ENCODE data around the gene MTREX. TPM values are rescaled to one million over a fixed set of nuclear protein-coding genes. Genes with fewer than 3 reads are reported as not detected.

Gene MTREX
- total and polyA plus RNA-seq, 10 of the 15 experiments (the other 5 are each of a cell fraction or from before 2014, with no cell fraction given), result 20.1 to 102 (median 49.0) TPM

DNA sequence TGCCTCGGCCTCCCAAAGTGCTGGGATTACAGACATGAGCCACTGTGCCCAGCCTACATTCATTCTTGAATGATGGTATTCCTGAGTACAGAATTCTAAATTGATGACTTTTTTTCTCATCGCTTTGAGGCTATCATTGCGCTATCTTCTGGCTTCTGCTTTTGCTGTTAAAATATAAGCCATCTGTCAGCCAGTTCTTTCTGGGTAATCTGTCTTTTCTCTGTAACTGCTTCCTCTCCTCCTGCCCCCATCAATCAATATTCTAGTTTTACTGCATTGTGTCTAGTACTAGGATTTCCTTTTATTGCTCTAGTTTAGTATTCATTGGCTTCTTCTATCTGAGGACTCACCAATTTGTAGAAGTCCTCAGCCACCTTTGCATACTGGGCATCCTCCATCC is 138.0 kb downstream of the MTREX start:
- Histone ChIP-seq H3K4me1 (ENCODE audit: control insufficient read depth, insufficient read depth, low read length) (no peaks in the 10 kb centered on the region), H2AFZ (ENCODE audit: control insufficient read depth, low read depth, low read length) (no peak overlapping the region), H3K36me3 (ENCODE audit: control insufficient read depth in 2 of 2, insufficient read depth in 2 of 2, low read length in 1 of 2) (no peaks in the 10 kb centered on the region), H3K79me2 (ENCODE audit: control insufficient read depth, insufficient read depth, low read length) (no peaks in the 10 kb centered on the region), H3K27ac (ENCODE audit: control insufficient read depth, insufficient read depth) (no peak overlapping the region), H4K20me1 (ENCODE audit: control insufficient read depth, insufficient read depth) (no peaks in the 10 kb centered on the region), H3K9me3 (replicated peaks; ENCODE audit: control insufficient read depth, insufficient read depth, low read length) (no peaks in the 10 kb centered on the region), H3K9ac (ENCODE audit: control insufficient read depth, insufficient read depth, low read length) (no peak overlapping the region), H3K4me3 (no peak overlapping the region), H3K4me2 (ENCODE audit: control insufficient read depth, insufficient read depth) (no peak overlapping the region), H3K27me3 (replicated peaks in 1 of 2; ENCODE audit: control insufficient read depth in 2 of 2, insufficient read depth in 2 of 2, low read length in 1 of 2) (no peaks in the 10 kb centered on the region)
- in situ Hi-C loops (cut with MboI), result no loop called here
- SMC1A ChIA-PET (ENCODE audit: uncharacterized antibody, unreplicated experiment), result no interaction called here
- CTCF ChIA-PET, result interaction anchor here (0.6 kb wide), 1 partner anchor 204 kb away, joined by 3 read pairs; no protein-coding TSS in a partner anchor
- DNase-seq (ENCODE audit: low read depth, low spot score) (no peak), FAIRE-seq (no peak), ATAC-seq (no peak)
- POLR2A ChIA-PET, result interaction anchor here (0.6 kb wide), 1 partner anchor 27 kb away, joined by 6 read pairs; no protein-coding TSS in a partner anchor
- intact Hi-C loops (cut with micrococcal nuclease; ENCODE audit: unreplicated experiment), result no loop called here
- no TSS peak for BruUV-seq (replicated peaks)
- WGBS (ENCODE audit: insufficient coverage, insufficient replicate concordance, low lambda C conversion rate, missing lambda C conversion rate), result 87% methylated on average over 3 of the region's 3 CpGs
- RAD21 ChIA-PET (ENCODE audit: unreplicated experiment), result no interaction called here
- TF ChIP-seq ZBED1 (IDR thresholded peaks at IDR 0.05; ENCODE audit: borderline replicate concordance) (no peak), MXI1 (IDR thresholded peaks at IDR 0.05; ENCODE audit: low read depth, low read length) (no peak), EGR1 (IDR thresholded peaks at IDR 0.05; ENCODE audit: borderline replicate concordance in 1 of 2, low read depth in 2 of 2, low read length in 2 of 2) (no peak), EED (IDR thresholded peaks at IDR 0.05; ENCODE audit: low read depth) (no peak), POLR2AphosphoS5 (IDR thresholded peaks at IDR 0.05; ENCODE audit: low read length) (no peak), RFX5 (IDR thresholded peaks at IDR 0.05; ENCODE audit: low read depth, low read length) (no peak), YBX1 (IDR thresholded peaks at IDR 0.05) (no peak), ESRRA (IDR thresholded peaks at IDR 0.05; ENCODE audit: low read length) (no peak), KLF5 (IDR thresholded peaks at IDR 0.05; ENCODE audit: partially characterized antibody) (no peak)
- TF ChIP-seq, protein P1, sequence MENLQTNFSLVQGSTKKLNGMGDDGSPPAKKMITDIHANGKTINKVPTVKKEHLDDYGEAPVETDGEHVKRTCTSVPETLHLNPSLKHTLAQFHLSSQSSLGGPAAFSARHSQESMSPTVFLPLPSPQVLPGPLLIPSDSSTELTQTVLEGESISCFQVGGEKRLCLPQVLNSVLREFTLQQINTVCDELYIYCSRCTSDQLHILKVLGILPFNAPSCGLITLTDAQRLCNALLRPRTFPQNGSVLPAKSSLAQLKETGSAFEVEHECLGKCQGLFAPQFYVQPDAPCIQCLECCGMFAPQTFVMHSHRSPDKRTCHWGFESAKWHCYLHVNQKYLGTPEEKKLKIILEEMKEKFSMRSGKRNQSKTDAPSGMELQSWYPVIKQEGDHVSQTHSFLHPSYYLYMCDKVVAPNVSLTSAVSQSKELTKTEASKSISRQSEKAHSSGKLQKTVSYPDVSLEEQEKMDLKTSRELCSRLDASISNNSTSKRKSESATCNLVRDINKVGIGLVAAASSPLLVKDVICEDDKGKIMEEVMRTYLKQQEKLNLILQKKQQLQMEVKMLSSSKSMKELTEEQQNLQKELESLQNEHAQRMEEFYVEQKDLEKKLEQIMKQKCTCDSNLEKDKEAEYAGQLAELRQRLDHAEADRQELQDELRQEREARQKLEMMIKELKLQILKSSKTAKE (IDR thresholded peaks at IDR 0.05; ENCODE audit: low read depth, poor library complexity, severe bottlenecking), result no peak
- TF ChIP-seq, protein P2, sequence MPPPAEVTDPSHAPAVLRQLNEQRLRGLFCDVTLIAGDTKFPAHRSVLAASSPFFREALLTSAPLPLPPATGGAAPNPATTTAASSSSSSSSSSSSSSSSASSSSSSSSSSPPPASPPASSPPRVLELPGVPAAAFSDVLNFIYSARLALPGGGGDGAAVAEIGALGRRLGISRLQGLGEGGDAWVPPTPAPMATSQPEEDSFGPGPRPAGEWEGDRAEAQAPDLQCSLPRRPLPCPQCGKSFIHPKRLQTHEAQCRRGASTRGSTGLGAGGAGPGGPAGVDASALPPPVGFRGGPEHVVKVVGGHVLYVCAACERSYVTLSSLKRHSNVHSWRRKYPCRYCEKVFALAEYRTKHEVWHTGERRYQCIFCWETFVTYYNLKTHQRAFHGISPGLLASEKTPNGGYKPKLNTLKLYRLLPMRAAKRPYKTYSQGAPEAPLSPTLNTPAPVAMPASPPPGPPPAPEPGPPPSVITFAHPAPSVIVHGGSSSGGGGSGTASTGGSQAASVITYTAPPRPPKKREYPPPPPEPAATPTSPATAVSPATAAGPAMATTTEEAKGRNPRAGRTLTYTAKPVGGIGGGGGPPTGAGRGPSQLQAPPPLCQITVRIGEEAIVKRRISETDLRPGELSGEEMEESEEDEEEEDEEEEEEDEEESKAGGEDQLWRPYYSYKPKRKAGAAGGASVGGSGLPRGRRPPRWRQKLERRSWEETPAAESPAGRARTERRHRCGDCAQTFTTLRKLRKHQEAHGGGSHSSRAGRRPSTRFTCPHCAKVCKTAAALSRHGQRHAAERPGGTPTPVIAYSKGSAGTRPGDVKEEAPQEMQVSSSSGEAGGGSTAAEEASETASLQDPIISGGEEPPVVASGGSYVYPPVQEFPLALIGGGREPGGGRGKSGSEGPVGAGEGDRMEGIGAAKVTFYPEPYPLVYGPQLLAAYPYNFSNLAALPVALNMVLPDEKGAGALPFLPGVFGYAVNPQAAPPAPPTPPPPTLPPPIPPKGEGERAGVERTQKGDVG (CRISPR knock-in tag; IDR thresholded peaks at IDR 0.05), result no peak
- TF ChIP-seq, protein P3, sequence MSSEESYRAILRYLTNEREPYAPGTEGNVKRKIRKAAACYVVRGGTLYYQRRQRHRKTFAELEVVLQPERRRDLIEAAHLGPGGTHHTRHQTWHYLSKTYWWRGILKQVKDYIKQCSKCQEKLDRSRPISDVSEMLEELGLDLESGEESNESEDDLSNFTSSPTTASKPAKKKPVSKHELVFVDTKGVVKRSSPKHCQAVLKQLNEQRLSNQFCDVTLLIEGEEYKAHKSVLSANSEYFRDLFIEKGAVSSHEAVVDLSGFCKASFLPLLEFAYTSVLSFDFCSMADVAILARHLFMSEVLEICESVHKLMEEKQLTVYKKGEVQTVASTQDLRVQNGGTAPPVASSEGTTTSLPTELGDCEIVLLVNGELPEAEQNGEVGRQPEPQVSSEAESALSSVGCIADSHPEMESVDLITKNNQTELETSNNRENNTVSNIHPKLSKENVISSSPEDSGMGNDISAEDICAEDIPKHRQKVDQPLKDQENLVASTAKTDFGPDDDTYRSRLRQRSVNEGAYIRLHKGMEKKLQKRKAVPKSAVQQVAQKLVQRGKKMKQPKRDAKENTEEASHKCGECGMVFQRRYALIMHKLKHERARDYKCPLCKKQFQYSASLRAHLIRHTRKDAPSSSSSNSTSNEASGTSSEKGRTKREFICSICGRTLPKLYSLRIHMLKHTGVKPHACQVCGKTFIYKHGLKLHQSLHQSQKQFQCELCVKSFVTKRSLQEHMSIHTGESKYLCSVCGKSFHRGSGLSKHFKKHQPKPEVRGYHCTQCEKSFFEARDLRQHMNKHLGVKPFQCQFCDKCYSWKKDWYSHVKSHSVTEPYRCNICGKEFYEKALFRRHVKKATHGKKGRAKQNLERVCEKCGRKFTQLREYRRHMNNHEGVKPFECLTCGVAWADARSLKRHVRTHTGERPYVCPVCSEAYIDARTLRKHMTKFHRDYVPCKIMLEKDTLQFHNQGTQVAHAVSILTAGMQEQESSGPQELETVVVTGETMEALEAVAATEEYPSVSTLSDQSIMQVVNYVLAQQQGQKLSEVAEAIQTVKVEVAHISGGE (CRISPR knock-in tag; IDR thresholded peaks at IDR 0.05), result no peak
